SK-N-MC (cell line): Measurements from ENCODE around the gene PLBD2.

ENCODE experiments used
- EZH2 ChIP-seq: fragments of 200-600 bp; sonication (generic); IDR thresholded peaks from one replicate; pipeline ENCODE4 v1.6.1; 2017; ENCODE audit warnings: antibody characterized with exemption
- FOXP2 ChIP-seq: optimal IDR thresholded peaks from 2 replicates; pipeline ENCODE3; 2011; ENCODE audit warnings: mild to moderate bottlenecking, moderate library complexity; ENCODE audit not compliant: insufficient read depth; ENCODE audit errors: extremely low read length, control extremely low read depth
- POLR2AphosphoS5 ChIP-seq: IDR thresholded peaks from 2 replicates; pipeline ENCODE4 v1.6.1; 2012; ENCODE audit warnings: mild to moderate bottlenecking, low read depth, low read length, borderline replicate concordance

DNA sequence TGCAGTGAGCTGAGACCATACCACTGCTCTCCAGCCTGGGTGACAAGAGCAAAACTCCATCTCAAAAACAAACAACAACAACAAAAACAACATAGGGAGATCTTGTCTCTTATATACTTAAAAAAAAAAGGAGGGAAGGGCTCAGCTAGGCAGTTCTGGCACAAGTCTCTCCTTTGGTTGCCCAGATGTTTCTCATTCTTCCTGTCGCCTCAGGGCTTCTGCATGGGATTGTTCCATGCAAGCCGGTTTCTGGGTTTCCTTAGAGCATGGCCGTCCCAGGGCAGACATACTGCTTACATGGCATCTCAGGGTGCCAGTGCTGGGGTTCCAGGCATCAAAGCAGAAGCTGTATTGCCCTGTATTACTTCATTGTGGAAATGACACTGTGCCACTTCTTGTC lies 18.3 kb upstream of the PLBD2 start:
- TF ChIP-seq POLR2AphosphoS5, result no peak
- TF ChIP-seq EZH2, result no peak
- no peak for TF ChIP-seq FOXP2
